ENCODE results near the gene INPP4B. TPM values are rescaled to one million over a fixed set of nuclear protein-coding genes. Genes with fewer than 3 reads are reported as not detected.

The INPP4B gene
- total RNA-seq, 1 experiment from 2014 or later, result 0.07 TPM

- no peak overlapping the region for H3K18ac ChIP-seq (ENCODE audit: insufficient read length, low read depth, low read length)
- TF ChIP-seq CTCF (conservative IDR thresholded peaks at IDR 0.05), result no peak
- Mint-ChIP-seq H3K9me3 (no peaks in the 10 kb centered on the region), H3K27ac (no peak overlapping the region), H3K27me3 (ENCODE audit: low read depth) (no peaks in the 10 kb centered on the region), H3K36me3 (ENCODE audit: insufficient read depth in 1 of 3, low read depth in 3 of 3) (no peaks in the 10 kb centered on the region), H3K4me3 (no peak overlapping the region), H3K4me1 (peaks cover 2 to 6% of the 10 kb centered on the region in 2 experiments; a peak in 2 of 4 replicates)
- no peak overlapping the region for H2AK5ac ChIP-seq (ENCODE audit: insufficient read length, low read length)
- no peaks in the 10 kb centered on the region for H4K20me1 ChIP-seq (ENCODE audit: control insufficient read depth, insufficient read depth, insufficient read length)
- WGBS (ENCODE audit: extremely low coverage, insufficient read length, low lambda C conversion rate), result no CpG with 5 or more reads among the region's 2 CpGs
- no peak overlapping the region for H3T11ph ChIP-seq (ENCODE audit: low read length)
- no peak for DNase-seq
- H4K91ac ChIP-seq (ENCODE audit: insufficient read length, low read depth, low read length), result no peak overlapping the region
- no peaks in the 10 kb centered on the region for H3K4me1 ChIP-seq (ENCODE audit: insufficient read depth, low read length)
- no peaks in the 10 kb centered on the region for H3K79me1 ChIP-seq (ENCODE audit: insufficient read depth, low read depth, low read length, poor library complexity, severe bottlenecking)
- H2BK12ac ChIP-seq (ENCODE audit: insufficient read length, low read depth, low read length), result no peak overlapping the region
- no peak overlapping the region for H4K8ac ChIP-seq (replicated peaks; ENCODE audit: insufficient read length, low read depth, low read length)
- H2BK5ac ChIP-seq (ENCODE audit: insufficient read length, low read length), result no peak overlapping the region
- no peak overlapping the region for H3K14ac ChIP-seq (ENCODE audit: insufficient read depth, low read length)
- H3K23me2 ChIP-seq (ENCODE audit: insufficient read length, low read depth, low read length, poor library complexity, severe bottlenecking), result no peaks in the 10 kb centered on the region
- H3K4ac ChIP-seq (ENCODE audit: low read depth, low read length), result no peak overlapping the region
- H4K5ac ChIP-seq (ENCODE audit: insufficient read length, low read depth, low read length), result no peak overlapping the region
- H2BK20ac ChIP-seq (ENCODE audit: low read depth, low read length, poor library complexity, severe bottlenecking), result no peak overlapping the region
- no peaks in the 10 kb centered on the region for H3K79me2 ChIP-seq (ENCODE audit: insufficient read depth, low read length)
- H3K23ac ChIP-seq (ENCODE audit: insufficient read length, low read depth, low read length), result no peak overlapping the region
- H3K9me3 ChIP-seq (ENCODE audit: control insufficient read depth, low read depth, low read length), result no peaks in the 10 kb centered on the region
- no peak overlapping the region for H3K27ac ChIP-seq (ENCODE audit: insufficient read length, low read depth, low read length)
- no peak overlapping the region for H2BK15ac ChIP-seq (ENCODE audit: low read depth, low read length)
- no peak overlapping the region for H3K4me2 ChIP-seq (ENCODE audit: insufficient read depth, insufficient read length, low read length)
- H3K27me3 ChIP-seq (ENCODE audit: insufficient read depth, low read length), result no peaks in the 10 kb centered on the region
- H3K9ac ChIP-seq (ENCODE audit: extremely low read depth, insufficient read length, low read length), result no peak overlapping the region
- no peak overlapping the region for H2BK120ac ChIP-seq (ENCODE audit: low read depth, low read length, poor library complexity, severe bottlenecking)
- no peak overlapping the region for H3K56ac ChIP-seq (ENCODE audit: insufficient read length, low read depth, low read length)
- no peak overlapping the region for H2AFZ ChIP-seq (ENCODE audit: low read length)
Observed at GRCh38 chr4:142540483-142540804, 305.7 kb downstream of the INPP4B start.

Measured in H9 (cell line).